Retinal pigment epithelial cell (primary cell): ENCODE results near the gene GJA1.
"Not testable (repeated sequence)": the region's sequence is repeated elsewhere in the genome, so short reads cannot be mapped to it uniquely, and the experiment has no call there.

Source experiments
- DNase-seq: peaks from one replicate; pipeline ENCODE4 v3.0.0-alpha.2; 2010; ENCODE audit warnings: low read depth
- H3K4me3 ChIP-seq: 2 replicates; pipeline ENCODE4 v1.5.1; 2011; ENCODE audit warnings: mild to moderate bottlenecking, low read length, control low read depth, moderate library complexity
- TF ChIP-seq, protein P1 (sequence below): conservative IDR thresholded peaks from 2 replicates; pipeline ENCODE4 v1.5.1; 2011; ENCODE audit warnings: low read depth, low read length, control low read depth, inconsistent platforms

Gene GJA1

DNA sequence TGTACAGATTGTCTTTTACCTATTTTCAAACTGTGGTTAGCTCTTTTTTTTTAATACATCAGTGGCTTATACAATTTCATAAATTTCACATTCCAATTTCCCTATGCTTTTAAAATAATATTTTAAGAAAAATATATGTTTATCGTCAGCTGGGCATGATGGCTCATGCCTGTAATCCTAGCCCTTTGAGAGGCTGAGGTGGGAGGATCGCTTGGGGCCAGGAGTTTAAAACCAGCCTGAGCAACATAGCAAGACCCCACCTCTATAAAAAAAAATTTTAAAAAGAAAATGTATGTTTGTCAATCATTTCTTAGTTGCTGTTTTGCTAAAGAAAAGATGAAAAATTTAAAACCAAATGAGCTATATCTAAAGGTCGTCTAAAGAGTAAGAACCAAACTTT is 3.4 kb downstream of the GJA1 start:
- peak overlapping the region; percentile 95 for H3K4me3 ChIP-seq
- DNase-seq, result no peak
- TF ChIP-seq, protein P1, sequence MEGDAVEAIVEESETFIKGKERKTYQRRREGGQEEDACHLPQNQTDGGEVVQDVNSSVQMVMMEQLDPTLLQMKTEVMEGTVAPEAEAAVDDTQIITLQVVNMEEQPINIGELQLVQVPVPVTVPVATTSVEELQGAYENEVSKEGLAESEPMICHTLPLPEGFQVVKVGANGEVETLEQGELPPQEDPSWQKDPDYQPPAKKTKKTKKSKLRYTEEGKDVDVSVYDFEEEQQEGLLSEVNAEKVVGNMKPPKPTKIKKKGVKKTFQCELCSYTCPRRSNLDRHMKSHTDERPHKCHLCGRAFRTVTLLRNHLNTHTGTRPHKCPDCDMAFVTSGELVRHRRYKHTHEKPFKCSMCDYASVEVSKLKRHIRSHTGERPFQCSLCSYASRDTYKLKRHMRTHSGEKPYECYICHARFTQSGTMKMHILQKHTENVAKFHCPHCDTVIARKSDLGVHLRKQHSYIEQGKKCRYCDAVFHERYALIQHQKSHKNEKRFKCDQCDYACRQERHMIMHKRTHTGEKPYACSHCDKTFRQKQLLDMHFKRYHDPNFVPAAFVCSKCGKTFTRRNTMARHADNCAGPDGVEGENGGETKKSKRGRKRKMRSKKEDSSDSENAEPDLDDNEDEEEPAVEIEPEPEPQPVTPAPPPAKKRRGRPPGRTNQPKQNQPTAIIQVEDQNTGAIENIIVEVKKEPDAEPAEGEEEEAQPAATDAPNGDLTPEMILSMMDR, result no peak

- DNase-seq, result no peak
- TF ChIP-seq, protein P1, result no peak
- peak overlapping the region; percentile 95 for H3K4me3 ChIP-seq
Observed at GRCh38 chr6:121439475-121439874, 4.0 kb downstream of the GJA1 start.

DNA sequence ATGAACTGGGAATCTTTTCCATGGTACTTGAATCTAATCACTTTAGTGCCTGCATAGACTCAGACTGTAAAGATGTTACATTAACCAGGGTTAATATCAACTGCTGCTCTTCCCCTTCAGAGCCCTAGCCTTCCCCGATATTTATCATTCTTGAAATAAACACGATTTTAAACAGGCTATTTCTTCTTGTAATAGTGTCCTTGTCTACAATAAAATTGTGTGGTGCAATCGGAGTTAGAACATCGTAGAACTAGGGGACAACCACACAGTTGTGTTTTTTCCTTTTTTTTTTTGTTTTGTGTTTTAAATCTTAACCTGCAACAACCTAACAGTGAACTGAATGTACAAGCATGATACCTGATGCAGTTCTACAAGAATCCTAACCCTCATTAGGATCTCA is 4.5 kb downstream of the GJA1 start:
- no peak for DNase-seq
- TF ChIP-seq, protein P1, result no peak
- H3K4me3 ChIP-seq, result peak overlapping the region; percentile 95

GRCh38 chr6:121441477-121441876 is 6.0 kb downstream of the GJA1 start:
- DNase-seq, result no peak
- TF ChIP-seq, protein P1, result no peak
- peak overlapping the region; percentile 24 for H3K4me3 ChIP-seq

DNA sequence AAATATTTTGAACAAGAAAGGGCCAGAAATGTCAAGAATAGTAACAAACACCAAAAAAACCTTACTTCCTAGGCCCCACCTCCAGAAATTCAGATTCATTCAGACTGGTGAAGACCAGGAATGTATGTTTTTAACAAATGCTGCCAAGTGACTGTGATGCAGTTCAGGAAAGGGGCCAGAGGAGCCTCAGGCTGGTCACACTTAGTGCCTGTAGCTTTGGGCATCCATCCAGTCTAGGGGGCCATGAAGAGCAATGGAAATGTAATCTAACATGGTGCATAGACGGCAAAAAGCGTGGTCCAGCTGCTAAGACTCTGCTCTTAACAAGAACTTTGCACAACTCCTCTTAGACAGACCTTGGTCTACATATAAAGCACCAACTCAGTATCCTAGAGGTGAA is 7.1 kb downstream of the GJA1 start:
- no peak for DNase-seq
- TF ChIP-seq, protein P1, result no peak
- H3K4me3 ChIP-seq, result peak overlapping the region; percentile 13

DNA sequence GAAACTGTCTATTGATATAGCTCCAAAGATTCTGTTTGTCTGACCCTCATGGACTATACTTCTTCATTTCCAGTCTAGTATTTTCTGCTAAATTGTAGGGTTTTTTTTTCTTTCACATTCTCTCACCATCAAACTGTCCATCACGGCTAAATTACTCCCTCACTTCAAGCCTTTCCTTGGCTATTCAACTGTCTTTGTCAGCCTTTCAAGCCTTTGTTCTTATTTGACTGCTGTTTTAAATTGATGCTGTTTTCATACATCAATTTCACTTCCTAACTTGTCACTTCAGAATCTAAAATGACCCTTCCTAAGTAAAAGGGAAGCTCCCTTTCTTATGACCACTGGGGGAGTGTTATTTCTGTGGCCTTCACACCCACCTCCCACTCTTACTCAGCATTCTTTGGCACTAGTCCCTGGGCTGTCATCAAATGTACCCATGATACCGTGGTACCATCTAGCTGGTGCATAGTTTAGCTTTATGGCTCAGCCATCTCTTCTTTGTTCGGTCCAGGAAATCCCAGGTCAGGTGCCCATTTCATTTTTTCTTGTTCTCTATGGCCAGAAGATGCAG is 8.6 kb downstream of the GJA1 start:
- TF ChIP-seq, protein P1, result peak; percentile 8
- no peak overlapping the region for H3K4me3 ChIP-seq
- DNase-seq, result no peak

DNA sequence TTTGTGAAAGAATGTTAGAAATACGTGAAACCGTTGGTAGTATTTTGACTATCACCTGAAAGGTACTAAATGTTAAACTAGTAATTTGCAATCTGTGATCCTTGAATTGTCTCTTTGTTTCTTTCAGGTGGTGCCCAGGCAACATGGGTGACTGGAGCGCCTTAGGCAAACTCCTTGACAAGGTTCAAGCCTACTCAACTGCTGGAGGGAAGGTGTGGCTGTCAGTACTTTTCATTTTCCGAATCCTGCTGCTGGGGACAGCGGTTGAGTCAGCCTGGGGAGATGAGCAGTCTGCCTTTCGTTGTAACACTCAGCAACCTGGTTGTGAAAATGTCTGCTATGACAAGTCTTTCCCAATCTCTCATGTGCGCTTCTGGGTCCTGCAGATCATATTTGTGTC is 11.3 kb downstream of the GJA1 start:
- H3K4me3 ChIP-seq, DNase-seq: not testable (repeated sequence)

DNA sequence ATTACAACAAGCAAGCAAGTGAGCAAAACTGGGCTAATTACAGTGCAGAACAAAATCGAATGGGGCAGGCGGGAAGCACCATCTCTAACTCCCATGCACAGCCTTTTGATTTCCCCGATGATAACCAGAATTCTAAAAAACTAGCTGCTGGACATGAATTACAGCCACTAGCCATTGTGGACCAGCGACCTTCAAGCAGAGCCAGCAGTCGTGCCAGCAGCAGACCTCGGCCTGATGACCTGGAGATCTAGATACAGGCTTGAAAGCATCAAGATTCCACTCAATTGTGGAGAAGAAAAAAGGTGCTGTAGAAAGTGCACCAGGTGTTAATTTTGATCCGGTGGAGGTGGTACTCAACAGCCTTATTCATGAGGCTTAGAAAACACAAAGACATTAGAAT is 12.3 kb downstream of the GJA1 start:
- not testable (repeated sequence) for H3K4me3 ChIP-seq, DNase-seq

GRCh38 chr6:121448528-121448927 is 13.1 kb downstream of the GJA1 start:
- H3K4me3 ChIP-seq, DNase-seq: not testable (repeated sequence)
